NCI-H2029 treated with DMSO at 0.1 percent for 48 hours (cell line): ENCODE measurements around the gene DDRGK1.
A peak's percentile ranks its signal among the peaks of the same experiment; 100 is the strongest.
"Not testable (repeated sequence)": the region's sequence is repeated elsewhere in the genome, so short reads cannot be mapped to it uniquely, and the experiment has no call there.

Source experiments
- DNase-seq: peaks from one replicate; lab custom pipeline; 2025; lab: John Stamatoyannopoulos, UW

The DDRGK1 gene

DNA sequence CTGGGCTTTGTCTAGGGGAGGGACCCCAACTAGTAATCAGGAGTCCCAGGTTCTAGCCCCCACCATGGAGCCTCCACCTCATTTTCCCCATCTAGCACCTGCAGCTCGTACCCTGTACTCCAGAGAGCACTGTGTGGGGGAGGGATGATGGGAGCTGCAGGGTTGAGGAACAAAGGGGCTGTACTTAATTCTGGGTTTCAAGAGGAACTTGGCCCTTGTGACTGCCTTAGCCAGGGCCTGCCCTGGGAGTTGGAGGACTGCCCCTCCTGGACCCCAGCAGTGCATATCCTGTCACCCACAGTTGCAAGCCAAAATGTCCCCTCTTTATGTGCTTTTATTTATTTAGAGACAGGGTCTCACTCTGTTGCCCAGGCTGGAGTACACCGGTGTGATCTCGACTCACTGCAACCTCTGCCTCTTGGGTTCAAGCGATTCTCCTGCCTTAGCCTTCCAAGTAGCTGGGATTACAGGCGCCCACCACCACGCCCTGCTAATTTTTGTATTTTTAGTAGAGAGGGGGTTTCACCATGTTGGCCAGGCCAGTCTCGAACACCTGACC, 11.0 kb upstream of the DDRGK1 start:
- DNase-seq: not testable (repeated sequence)

DNA sequence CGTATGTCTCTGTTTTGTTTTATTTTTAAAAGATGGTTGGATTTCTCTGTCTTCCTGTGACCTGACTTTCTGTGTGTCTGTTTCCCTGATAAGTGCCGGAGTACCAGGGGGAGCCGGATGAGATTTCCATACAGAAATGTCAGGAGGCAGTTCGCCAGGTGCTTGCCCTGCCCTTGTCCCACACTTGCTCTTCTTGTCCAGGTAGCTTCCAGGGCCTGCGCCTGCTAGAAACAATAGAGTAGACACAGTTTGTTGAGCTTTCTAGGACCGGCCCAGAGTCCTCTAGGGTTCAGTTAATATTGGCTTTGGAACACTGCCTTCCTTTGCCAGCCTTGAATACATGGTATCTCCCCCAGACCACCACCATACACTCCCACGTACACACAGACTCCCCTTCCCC, 8.7 kb upstream of the DDRGK1 start:
- no peak for DNase-seq

DNA sequence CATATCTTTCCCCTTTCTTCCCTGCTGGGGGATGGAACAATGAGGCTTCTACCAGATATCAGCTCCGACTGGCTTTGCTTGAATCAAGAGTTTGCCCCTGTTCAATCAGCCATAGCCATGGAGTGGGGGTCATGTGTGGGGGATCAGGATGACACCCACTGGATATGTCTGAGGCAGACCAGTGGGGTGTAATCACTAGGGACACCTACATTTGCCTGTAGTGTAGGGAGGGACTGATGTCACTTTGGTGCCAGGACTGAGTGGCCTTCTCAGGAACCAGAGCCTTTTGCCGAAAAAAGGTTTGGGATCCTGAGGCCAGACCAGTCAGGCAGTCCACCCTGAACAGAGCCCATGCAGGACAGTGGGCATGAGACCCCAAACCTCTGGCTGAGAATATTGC, 5.9 kb upstream of the DDRGK1 start:
- no peak for DNase-seq

DNA sequence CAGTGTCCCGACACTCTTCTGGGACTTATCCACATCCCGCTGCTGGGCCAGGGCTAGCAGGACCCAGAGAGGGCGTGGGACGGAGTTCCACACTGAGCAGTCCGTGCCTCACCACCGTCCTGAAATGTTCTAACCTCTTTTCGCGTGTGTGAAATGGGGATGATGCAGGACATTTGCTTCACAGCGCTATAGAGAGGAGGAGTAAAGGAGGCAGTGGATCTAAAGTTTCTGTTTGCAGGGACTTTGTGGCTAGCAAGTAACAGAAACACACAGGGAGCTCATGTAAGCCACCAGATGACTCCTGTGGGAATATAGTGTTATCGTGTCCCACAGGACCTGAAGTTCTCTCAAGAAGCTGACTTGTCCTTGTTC, 5.5 kb upstream of the DDRGK1 start:
- DNase-seq: no peak

DNA sequence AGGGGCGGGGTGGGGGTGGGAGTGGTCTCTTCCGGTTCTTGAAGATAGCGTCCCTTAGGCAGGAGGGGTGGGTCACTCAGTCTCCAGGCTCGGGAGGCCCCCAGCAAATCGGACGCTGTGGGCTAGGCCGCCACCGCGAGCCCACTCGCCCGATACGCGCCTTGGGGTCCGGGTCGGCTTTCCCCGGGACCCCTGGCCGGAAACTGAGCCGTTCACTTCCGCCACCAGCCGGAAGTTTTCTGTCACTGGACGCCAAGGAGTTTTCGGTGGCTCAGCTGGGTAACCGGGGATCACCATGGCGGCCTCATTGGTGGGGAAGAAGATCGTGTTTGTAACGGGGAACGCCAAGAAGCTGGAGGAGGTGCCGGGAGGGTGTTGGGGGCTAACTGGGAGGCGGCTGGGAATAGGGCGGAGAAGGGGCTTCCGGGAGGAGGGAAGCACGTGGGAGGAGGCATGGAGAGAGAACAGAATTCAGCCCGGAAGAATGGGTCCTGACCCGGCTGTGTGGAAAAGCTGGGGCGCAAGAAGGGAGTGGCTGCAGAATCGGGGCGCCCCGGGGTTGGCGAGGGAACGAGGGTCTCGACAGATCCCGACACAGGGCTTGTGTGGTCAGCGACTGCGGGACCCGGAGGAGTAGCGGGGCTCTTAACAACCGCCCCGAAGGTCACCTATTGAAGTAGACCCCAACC, 4.9 kb upstream of the DDRGK1 start, which contains the start of gene ITPA:
TSS of gene ITPA (plus strand) at position 242 of the 689 bp plus-strand sequence. CDS start at position 296, 54 bp downstream.
- no peak for DNase-seq

DNA sequence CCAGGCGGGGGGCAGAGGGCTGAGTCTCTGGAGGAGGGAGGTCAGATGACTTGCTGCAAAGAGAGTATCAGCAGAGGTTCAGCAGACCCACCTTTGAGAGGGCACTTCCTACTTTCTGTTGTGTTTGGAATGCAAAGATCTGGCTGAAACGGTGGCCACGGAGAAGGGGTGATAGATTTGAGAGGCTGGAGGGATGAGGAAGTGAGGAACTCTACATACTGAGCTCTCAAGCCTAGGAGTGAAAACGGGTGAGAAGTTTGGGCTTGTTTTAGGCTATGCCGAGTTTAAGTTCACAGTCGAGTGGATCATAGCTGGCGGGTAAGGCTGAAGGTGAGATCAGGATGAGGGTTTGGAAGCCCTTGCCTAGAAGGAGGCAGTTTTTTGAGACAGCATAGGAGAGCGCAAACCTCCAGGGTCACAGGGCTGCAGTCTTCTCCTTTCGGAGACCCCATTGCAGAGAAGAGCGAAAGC, 4.3 kb upstream of the DDRGK1 start:
- no peak for DNase-seq

DNA sequence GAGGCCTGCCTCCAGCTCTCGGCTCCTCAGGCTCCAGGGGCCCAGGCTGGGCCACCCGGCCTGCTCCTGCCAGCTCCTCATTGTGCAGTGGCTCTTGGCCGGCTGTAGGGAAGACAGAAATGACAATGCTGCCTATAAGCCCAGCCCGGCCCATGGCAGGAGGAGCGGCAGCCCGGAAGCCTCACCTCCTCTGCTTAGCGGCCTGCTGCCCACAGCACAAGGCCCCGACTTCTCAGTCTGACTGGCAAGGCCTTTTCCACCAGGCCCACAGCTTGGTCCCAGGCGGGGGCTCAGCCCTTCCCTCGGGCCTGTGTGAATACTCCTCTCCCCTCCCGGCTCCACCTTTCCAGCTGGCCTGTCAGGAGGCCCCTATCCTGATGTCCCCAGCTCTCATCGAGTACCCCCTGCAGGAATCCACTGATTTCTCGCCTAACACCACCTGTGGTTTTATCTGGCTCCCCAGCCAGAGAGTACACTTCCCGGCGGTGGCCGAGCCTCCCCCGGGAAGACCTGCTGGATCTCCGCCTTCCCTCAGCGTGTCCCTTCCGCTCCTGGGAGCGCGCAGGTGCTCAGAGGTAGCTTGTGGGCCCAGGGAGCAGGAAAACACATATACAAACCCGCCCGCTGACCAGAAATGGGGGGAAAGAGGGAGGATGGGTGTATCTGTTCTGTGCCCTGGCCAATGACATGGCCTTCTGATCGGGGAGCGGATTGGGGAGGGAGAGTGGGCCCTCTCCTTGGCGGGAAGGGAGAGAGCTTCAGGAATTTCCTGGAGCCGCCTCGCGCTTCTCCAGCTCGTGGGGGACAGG, 963 bp downstream of the DDRGK1 start:
- peak; percentile 49 for DNase-seq

DNA sequence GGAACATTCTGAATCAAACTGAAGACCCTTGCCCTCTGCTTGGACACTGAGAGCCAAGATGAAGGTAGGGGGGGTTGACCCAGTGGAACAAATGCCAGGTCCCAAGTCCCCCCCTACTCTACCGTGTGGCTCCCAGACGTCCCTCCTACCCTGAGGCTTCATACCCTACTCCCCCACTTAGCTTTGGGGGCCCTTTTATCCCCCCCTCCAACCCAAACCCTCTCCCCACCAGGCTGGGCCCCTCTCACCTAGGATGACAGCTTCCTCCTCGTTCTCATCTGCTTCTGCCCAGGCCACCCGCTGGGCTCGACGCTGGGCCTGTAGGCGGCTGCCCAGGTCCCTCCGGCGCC, 1.5 kb downstream of the DDRGK1 start:
- DNase-seq: no peak

DNA sequence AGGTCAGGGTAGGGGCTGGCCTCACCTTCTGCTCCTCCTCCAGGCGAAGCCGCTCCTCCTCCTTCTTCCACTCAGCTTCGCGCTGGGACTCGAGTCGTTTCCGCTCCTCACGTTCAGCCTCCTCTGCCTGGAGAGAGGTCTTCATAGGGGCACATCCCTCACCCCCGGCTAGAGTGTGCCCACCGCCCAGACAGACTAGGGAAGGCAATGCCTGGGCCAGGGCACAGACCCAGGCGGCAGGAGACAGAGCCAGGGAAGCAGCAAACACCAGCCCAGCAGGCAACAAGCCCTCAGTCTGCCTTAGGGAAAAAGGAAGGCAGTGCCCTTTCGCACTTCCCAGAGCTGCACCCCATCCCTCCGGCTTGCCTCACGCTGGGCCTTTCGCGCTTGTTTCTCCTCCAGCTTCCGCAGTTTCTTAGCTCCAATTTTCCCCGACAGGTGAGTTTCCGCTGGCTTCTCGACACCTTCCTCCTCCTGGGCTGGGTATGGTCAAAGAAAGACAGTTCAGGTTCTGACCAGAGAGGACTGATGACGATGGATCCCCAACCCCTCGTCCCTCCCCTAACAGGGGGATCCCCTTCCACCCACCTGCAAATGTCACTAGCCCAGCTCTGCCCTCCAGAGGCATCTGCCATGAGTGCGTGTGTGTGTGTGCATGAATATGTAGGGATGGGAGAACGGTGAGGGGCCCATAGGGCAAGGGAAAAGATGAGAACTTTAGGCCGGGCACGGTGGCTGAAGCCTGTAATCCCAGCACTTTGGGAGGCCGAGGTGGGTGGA, 4.3 kb downstream of the DDRGK1 start:
- DNase-seq: no peak

DNA sequence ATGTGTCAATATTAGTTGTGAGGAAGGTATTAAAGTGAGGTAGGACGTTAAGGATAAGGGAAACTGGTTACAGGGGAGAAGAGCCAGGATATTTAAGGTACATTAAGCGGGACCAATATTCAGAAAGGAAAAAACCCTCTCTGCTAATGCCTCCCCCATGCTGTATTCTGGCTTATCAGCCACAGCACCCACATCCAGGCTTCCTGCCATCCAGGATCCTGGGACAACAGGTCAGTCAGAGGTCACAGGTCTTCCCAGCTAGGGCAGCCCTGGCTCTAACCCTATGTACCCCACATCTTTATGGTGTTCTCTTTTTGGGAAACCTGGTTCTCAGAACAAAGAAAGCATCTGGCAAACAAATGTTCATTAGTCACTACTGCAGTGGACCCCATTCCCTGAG, 5.3 kb downstream of the DDRGK1 start:
- DNase-seq: no peak

DNA sequence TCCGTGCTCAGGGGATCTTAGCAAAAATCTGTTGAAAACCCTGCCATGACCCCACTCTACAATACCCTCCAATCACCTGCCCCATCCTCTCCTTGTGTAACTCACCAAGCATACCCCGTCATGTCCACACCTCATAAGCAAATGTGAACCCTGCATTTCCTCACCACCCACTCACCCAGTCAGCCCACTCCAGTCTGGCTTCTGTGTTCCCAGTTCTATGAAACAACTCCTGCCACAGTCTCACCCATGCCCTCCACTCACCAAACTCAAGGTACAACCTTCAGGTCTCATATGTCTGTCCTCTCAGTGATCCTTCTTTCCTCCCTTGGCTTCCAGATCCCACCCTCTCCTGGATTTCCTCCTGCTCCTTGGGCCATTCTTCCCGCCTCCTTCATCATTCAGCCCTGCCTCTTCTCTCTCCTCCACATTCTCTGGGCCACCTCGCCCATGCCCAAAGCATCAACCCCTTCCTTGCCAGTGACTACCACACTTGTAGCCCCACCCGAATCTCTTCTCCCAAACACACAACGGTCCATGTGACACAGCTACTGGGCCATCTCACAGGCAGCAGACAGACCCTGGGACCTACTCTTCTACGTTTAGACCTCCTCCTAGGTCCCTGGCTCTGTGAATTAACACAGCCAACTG, 8.8 kb downstream of the DDRGK1 start:
- no peak for DNase-seq

DNA sequence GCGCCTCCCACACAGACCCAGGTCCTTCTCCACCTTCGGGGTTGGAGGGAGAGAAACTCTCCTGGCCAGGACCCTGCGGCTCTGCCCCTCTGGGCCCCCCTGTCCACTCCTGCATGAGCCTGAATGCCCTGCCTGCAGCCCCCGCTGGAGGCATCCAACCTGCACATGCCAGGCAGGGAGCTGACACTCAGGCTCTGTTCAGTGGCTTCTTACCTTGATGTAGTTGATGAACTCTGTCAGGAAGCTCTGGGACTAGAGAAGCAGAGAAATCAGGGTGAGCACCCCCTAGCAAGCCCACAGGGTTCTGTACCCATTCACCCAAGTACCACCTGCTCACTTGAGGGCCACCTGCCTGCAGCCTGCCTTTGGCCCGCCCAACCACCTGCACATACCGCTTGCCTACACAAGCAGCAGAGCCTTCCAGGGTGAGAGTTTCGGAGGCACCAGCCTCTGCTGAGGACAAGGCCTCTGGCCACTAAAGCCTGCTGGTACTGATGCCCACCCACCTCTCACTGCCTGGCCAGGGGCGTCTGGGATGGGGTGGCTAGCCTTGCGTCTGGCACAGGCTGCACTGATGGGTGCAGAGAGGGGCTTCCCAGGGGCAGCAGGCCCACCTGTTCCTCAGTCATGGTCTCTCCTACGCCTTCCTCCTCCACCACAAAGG, 9.7 kb downstream of the DDRGK1 start:
- no peak for DNase-seq

DNA sequence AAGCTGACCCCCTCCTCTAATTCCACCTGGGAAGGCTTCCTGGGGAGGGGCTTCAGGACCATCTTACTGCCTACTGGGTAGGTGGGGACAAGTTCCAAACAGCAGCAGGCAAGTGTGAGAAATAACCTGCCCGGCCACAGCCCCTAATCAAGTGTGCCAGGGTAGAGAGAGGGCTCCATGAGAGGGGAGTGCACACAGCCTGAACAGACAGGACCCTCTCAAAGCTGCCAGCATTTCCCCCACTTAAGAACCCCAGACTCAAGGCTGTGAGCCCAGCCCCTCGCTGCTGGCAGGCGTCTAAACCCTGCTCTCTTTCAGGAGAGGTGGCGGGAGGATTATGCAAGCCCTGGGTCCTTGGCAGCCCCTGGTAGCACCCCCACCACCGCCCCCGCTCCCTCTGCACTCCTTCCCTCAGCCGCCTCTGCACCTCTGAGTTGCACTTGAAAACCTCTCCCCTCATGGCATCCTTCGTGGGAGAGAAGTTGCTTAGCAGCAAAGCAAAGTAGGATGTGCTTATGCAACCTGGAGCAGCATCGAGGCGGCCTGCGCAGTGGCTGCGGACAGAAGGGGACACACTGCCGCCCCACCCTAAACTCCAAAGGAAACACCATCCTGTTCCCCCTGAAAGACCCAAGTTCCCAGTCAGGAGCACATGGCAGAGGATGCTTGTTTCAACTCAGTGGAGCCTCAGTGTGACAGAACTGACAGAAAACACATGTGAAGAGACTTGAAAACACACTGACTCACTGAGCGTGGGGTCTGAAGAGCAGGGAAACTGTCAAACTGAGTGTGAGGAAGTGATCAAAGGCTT, 10.5 kb downstream of the DDRGK1 start:
- no peak for DNase-seq

DNA sequence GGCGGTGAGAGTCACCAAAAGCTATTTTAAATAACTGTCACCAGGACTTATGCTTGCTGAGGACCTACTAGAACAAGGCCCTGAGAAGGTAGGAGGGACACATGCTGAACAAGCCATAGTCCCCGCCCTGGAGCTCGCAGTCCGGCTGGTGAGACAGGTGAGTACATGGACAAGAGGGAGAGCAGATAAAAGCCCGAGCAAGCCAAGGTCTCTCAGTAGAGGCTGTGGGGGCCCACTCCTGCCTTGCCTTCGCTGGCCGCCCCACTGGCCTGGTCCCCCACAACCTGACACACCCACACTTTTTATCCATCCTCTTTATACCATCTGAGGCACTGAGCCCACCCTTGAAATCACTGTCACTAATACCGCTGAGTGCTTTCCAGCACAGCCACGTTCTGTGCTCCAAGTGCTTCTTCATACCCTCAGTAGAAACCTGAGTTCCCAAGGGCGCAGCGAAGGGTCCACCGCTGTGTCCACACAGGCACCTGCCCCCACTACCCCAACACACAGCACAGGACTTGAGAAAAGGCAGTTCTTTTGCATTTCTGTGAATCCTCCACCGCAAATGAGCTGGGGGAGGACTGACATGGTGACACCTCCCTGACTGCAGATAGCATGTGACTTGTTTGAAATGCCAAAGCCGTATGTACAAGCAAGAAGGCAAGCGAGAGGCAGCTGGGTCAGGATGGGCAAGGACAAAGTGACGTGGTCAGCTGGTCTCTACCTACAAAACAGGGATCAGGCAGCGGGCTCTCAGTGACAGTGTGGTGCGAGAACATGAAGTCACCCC, 12.1 kb downstream of the DDRGK1 start:
- no peak for DNase-seq

DNA sequence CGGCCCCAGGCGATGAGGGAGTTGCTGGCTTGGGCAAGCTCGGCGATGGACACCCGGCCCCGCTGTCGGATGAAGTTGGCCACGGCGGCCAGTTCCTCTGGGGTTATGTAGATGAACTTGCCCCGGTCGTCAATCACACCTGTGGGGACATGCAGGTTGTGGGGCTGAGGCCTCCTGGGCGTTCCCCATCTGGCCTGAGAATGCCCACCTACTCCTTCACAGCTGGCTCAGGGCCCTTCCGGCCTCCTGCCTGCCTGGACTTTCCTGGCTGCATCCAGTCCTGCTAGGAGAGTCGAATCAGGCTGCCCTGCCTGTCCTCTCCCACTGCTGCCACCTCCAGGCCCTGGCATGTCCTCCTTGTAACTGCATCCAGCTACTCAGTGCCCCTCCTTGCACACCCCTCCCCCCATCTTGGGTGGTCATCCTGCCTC, 13.8 kb downstream of the DDRGK1 start:
- no peak for DNase-seq

DNA sequence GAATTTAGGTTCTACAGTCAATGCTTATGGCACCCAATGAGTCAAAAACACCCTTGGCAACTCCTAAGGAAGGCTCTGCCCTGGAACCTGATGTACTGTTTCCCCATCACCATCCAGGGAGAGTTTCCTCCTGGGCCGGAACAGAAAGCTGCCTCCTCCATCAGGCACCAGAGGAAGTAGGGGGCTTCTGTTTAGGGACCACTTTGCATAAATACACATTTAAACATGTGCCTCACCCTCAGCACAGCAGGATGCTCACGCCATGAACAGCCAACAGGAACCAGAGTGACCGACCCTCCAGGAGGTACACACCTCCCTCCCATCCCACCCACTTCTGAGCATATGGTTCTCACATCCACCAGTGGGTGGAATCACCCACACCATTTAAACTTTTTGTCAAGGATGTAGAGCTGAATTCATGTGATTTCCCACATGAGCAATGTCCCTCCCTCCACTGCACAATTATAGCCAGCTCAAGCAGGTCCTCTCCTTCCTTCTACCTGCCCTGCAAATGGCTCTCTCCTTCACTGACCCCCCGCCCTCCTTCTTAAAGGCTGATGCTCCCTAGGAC, 14.8 kb downstream of the DDRGK1 start:
- no peak for DNase-seq

DNA sequence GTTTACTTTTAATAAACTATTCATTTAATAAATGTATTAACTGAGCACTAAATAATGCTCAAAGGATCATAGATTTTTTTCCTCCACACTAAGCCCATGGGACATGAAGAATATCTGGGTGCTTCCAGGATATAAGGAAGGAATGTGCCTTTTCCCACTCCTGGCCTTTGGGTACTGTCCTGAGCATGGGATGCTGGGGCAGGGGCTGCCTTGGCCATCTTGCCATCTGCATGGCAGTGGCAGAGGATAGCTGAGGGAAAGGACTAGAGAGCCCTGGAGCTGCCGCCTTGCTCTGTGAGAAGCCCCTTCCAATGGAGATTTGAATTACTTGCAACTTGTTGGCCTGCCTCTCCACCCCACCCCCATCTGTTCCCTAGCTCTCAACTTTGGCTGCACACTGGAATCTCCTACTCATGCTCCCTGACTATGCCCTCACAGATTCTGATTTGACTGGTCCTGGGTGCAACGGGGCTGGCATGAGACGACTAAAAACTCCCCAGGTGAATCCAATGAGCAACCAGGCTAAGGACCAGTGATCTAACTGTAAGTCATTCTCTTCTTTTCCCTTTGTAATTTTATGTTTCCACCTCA, 15.6 kb downstream of the DDRGK1 start:
- DNase-seq: no peak

DNA sequence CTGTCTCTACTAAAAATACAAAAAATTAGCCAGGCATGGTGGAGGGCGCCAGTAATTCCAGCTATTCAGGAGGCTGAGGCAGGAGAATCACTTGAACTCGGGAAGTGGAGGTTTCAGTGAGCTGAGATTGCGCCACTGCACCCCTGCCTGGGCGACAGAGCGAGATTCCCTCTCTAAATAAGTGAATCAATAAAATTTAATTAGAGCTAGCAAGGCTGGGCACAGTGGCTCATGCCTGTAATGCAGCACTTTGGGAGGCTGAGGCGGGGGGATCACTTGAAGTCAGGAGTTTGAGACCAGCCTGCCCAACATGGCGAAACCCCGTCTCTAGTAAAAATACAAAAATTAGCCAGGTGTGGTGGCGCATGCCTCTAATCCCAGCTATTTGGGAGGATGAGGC, 16.6 kb downstream of the DDRGK1 start:
- DNase-seq: not testable (repeated sequence)
